ENCODE data around the gene GIGYF2. TPM values are rescaled to one million over a fixed set of nuclear protein-coding genes. Genes with fewer than 3 reads are reported as not detected.

Gene GIGYF2
- total and polyA plus RNA-seq, 2 of the 4 experiments (the other 2 are of a cell fraction) = 14.7 to 66.0 TPM

DNA sequence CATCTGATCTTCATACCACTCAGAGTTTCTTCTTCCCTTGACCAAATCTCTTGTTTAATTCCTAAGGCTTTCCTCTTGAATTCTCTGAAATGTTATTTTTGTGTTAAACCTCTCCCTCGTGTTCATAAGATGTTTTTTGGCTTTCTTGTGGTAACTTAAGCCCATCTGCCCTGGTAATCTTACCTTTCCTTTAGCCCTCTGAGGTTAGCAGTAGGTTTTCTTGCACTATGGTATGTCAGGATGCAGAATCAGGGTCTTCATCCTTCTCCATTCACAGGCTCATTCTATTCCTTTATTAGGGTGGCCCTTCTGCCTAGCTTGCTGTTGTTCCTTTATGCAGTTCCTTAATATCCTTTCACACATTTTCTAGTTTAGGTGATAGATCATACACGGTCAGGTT is 24.1 kb downstream of the GIGYF2 start:
- H2AK5ac ChIP-seq (ENCODE audit: low read depth, low read length) = no peak overlapping the region
- no TSS peak for BruUV-seq (replicated peaks)
- H3K79me1 ChIP-seq (ENCODE audit: low read depth in 1 of 2, low read length in 2 of 2) = peaks cover 26 to 60% of the 10 kb centered on the region in 2 experiments
- no peaks in the 10 kb centered on the region for H3K4me1 ChIP-seq (ENCODE audit: control insufficient read depth, insufficient read depth, low read length)
- no peak overlapping the region for H3K14ac ChIP-seq (replicated peaks; ENCODE audit: low read depth, low read length)
- no peak overlapping the region for H3K27ac ChIP-seq (ENCODE audit: insufficient read depth, low read length)
- no peak overlapping the region for H2BK120ac ChIP-seq (ENCODE audit: low read depth, low read length)
- no CpG with 5 or more reads among the region's 2 CpGs for whole genome bisulfite sequencing, 2 experiments (ENCODE audit: extremely low coverage in 2 of 2, insufficient read length in 1 of 2)
- no peak overlapping the region for H3K56ac ChIP-seq (ENCODE audit: extremely low read depth, insufficient read depth, low read length)
- H3K23ac ChIP-seq (ENCODE audit: low read depth, low read length) = no peak overlapping the region
- in situ Hi-C loops (cut with MboI; ENCODE audit: low sequenced_read_pairs) (no loop called here), intact Hi-C loops (cut with micrococcal nuclease) (no loop called here), dilution Hi-C loops (cut with HindIII; ENCODE audit: low sequenced_read_pairs, unreplicated experiment) (no loop called here)
- no peak for ATAC-seq (ENCODE audit: low read depth)
- ChIA-PET POLR2A (ENCODE audit: unreplicated experiment) (no interaction called here), CTCF (no interaction called here)
- H3K27me3 ChIP-seq (ENCODE audit: control insufficient read depth, insufficient read depth, low read length) = no peaks in the 10 kb centered on the region
- no peak overlapping the region for H3K18ac ChIP-seq (ENCODE audit: low read depth, low read length)
- no peak overlapping the region for H3K4me2 ChIP-seq (ENCODE audit: low read depth, low read length)
- H2BK15ac ChIP-seq (ENCODE audit: low read depth, low read length) = no peak overlapping the region
- no peak overlapping the region for H2AK9ac ChIP-seq (replicated peaks; ENCODE audit: low read depth, low read length, poor library complexity)
- H4K91ac ChIP-seq (ENCODE audit: insufficient read depth, low read depth, low read length) = no peak overlapping the region
- H4K8ac ChIP-seq (ENCODE audit: low read depth in 2 of 2, low read length in 2 of 2) = no peak overlapping the region
- TF ChIP-seq CHD1 (IDR thresholded peaks at IDR 0.05; ENCODE audit: low read depth, low read length) = no peak
- TF ChIP-seq RAD21 (IDR thresholded peaks at IDR 0.05; ENCODE audit: low read length) = no peak
- no peak for TF ChIP-seq BHLHE40 (IDR thresholded peaks at IDR 0.05; ENCODE audit: low read depth, low read length)
- no peak for TF ChIP-seq FOS (IDR thresholded peaks at IDR 0.05; ENCODE audit: low read depth, low read length)
- TF ChIP-seq NFE2L2 (IDR thresholded peaks at IDR 0.05; ENCODE audit: low read depth, low read length) = no peak
- no peak for TF ChIP-seq CEBPB (IDR thresholded peaks at IDR 0.05; ENCODE audit: low read depth, low read length)
- no peak for TF ChIP-seq MAFK (IDR thresholded peaks at IDR 0.05; ENCODE audit: low read depth, low read length)
- no peak for TF ChIP-seq RFX5 (IDR thresholded peaks at IDR 0.05; ENCODE audit: low read depth, low read length)
- TF ChIP-seq SMC3 (IDR thresholded peaks at IDR 0.05; ENCODE audit: low read depth, low read length) = no peak
- no peak for TF ChIP-seq POLR2A (IDR thresholded peaks at IDR 0.05; ENCODE audit: low read depth, low read length)
- H3K9ac ChIP-seq (ENCODE audit: low read depth, low read length) = no peak overlapping the region
- no peak for DNase-seq
- H3K4me3 ChIP-seq (ENCODE audit: insufficient read depth, low read depth, low read length) = no peak overlapping the region
- no peaks in the 10 kb centered on the region for H3K9me3 ChIP-seq (ENCODE audit: control insufficient read depth, insufficient read depth, low read length)
- no peak overlapping the region for H4K5ac ChIP-seq (ENCODE audit: low read depth, low read length)
- no peaks in the 10 kb centered on the region; the same call in 1 of the 2 replicates for H3K9me1 ChIP-seq (ENCODE audit: insufficient read depth, low read length)
- H3K4ac ChIP-seq (ENCODE audit: low read depth, low read length) = no peak overlapping the region
- no peak overlapping the region for H2BK5ac ChIP-seq (ENCODE audit: low read depth, low read length, poor library complexity, severe bottlenecking)
- H2AFZ ChIP-seq (replicated peaks; ENCODE audit: low read length, poor library complexity) = no peak overlapping the region
- H2BK20ac ChIP-seq (ENCODE audit: low read depth, low read length) = no peak overlapping the region
- peaks cover 17% of the 10 kb centered on the region for H3K36me3 ChIP-seq (ENCODE audit: control insufficient read depth, insufficient read depth, low read length)
- H4K20me1 ChIP-seq (ENCODE audit: insufficient read depth, low read length) = peaks cover 45% of the 10 kb centered on the region

All from IMR-90 (cell line).